K562 (cell line): ENCODE results near the gene LZTS3.

ENCODE experiments used
- CBFA2T3 ChIP-seq: fragments of 450-650 bp; IDR thresholded peaks from 2 replicates; pipeline ENCODE4 v1.6.1; 2017
- TF ChIP-seq, protein P1 (sequence below): sonication (generic); formaldehyde crosslinking; IDR thresholded peaks from 2 replicates; pipeline ENCODE4 v1.5.0; 2020; ENCODE audit warnings: missing genetic modification reagents

DNA sequence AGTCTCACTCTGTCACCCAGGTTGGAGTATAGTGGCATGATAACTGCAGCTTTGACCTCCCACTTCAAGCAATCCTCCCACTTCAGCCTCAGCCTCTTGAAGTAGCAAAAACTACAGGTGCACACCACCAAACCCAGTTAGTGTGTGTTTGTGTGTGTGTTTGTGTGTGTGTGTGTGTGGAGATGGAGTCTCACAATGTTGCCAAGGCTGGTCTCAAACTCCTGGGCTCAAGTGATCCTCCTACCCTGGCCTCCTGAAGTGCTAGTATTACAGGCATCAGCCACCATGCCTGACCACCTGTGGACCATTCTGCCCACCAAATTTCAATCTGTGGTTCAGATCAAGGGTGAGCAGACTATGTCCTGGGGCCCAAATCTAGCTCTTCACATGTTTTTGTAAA is 22.4 kb downstream of the LZTS3 start:
- TF ChIP-seq CBFA2T3: no peak
- TF ChIP-seq, protein P1, sequence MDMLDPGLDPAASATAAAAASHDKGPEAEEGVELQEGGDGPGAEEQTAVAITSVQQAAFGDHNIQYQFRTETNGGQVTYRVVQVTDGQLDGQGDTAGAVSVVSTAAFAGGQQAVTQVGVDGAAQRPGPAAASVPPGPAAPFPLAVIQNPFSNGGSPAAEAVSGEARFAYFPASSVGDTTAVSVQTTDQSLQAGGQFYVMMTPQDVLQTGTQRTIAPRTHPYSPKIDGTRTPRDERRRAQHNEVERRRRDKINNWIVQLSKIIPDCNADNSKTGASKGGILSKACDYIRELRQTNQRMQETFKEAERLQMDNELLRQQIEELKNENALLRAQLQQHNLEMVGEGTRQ (CRISPR knock-in tag): no peak
